H4 (cell line): Measurements from ENCODE around the gene SEC24C. TPM values are rescaled to one million over a fixed set of nuclear protein-coding genes. Genes with fewer than 3 reads are reported as not detected.
"Not testable (repeated sequence)": the region's sequence is repeated elsewhere in the genome, so short reads cannot be mapped to it uniquely, and the experiment has no call there.

Source experiments
- DNase-seq: peaks from one replicate; pipeline ENCODE4 v3.0.0-alpha.2; 2015; ENCODE audit warnings: low spot score
- total RNA-seq: library from RNA; depleted of rRNA; stranded (reverse); fragments of >200 nt; shearing (Covaris generic); gene quantifications from 2 replicates; pipeline ENCODE4 v1.2.3, GENCODE V29; 2014

SEC24C gene
- total RNA-seq, 1 experiment from 2014 or later, result 56.8 TPM

DNA sequence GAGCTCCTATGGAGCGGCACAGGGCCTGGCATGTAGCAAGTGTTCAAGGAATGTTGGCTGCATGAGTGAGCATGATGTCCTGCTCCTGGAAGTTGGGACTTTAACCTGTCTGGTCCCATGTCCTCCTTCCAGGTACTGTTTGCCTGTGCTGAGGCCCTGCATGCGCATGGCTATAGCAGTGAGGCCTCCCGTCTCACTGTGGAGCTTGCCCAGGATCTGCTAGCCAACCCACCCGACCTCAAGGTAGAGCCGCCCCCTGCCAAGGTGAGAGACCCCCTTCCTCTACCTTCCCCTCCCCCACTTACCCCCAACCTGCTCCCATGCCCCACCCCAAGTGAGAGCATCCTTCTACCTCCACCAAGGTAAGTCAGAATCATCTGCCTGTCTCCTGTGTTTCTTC lies 49.3 kb downstream of the SEC24C start:
- DNase-seq, result no peak

DNA sequence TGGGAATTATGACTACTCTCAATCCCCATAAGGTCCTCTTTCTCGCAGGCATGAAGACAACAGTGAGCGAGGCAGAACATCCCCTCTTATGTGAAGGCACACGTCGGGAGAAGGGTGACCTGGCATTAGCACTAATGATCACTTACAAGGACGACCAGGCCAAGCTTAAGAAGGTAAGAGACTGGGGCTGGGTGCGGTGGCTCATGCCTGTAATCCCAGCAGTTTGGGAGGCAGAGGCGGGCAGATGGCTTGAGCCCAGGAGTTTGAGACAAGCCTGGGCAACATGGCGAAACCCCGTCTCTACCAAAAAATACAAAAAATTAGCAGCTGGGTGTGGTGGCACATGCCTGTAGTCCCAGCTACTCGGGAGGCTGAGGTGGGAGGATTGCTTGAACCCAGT lies 51.3 kb downstream of the SEC24C start:
- not testable (repeated sequence) for DNase-seq

DNA sequence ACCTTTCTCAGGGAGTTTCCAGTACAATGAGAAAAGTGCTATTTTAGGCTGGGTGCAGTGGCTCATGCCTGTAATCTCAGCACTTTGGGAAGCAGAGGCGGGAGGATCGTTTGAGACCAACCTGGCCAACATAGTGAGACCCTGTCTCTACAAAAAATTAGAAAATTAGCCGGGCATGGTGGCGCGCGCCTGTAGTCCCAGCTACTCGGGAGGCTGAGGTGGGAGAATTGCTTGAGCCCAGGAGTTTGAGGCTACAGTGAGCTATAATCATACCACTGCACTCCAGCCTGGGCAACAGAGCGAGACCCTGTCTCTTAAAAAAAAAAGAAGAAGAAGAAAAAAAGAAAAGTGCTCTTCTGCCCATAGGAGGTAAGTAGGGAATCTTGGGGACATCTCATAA lies 51.9 kb downstream of the SEC24C start:
- not testable (repeated sequence) for DNase-seq

DNA sequence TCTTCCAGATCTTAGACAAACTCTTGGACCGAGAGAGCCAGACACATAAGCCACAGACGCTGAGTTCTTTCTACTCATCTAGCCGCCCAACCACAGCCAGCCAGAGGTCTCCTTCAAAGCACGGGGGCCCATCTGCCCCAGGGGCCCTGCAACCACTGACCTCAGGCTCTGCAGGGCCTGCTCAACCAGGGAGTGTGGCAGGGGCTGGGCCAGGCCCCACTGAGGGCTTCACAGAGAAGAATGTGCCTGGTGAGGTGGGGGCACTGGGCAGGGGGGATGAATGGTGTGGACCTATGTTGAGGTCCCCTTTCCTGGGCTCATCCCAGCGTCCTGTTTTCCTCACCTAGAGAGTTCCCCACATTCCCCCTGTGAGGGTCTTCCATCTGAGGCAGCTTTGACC lies 52.6 kb downstream of the SEC24C start:
- DNase-seq, result no peak

DNA sequence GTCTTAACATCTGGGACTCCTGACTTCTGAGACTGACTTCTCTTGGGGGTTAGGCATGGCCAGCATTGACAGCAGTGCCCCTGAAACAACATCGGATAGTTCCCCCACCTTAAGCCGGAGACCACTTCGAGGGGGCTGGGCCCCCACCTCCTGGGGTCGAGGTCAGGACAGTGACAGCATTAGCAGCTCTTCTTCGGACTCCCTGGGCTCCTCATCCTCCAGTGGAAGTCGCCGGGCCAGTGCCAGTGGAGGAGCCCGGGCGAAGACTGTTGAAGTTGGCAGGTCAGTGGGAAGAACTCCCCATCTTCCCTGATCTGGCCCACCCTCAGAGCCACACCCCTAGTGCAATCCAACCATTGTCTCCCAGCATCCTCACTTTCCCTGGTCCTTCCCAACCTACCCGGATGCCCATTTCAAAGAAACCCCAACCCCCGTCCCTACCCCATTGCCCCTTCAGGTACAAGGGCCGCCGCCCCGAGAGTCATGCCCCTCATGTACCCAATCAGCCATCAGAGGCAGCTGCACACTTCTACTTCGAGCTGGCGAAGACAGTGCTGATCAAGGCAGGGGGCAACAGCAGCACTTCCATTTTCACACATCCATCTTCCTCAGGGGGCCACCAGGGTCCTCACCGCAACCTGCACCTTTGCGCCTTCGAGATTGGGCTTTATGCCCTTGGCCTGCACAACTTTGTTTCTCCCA lies 53.3 kb downstream of the SEC24C start:
- DNase-seq, result no peak

DNA sequence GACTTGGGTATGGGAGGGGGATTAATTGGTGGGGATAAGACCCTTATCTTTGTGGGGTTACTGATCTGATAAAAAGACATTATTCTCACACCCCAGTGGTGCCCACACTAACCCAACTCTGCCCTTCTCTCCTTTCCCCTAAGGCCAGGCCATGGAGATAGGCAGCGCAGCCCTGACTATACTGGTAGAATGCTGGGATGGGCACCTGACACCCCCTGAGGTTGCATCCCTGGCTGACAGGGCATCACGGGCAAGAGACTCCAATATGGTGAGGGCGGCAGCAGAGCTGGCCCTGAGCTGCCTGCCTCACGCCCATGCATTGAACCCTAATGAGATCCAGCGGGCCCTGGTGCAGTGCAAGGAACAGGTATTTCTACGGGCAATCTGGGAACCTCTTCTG lies 53.9 kb downstream of the SEC24C start:
- DNase-seq, result no peak

DNA sequence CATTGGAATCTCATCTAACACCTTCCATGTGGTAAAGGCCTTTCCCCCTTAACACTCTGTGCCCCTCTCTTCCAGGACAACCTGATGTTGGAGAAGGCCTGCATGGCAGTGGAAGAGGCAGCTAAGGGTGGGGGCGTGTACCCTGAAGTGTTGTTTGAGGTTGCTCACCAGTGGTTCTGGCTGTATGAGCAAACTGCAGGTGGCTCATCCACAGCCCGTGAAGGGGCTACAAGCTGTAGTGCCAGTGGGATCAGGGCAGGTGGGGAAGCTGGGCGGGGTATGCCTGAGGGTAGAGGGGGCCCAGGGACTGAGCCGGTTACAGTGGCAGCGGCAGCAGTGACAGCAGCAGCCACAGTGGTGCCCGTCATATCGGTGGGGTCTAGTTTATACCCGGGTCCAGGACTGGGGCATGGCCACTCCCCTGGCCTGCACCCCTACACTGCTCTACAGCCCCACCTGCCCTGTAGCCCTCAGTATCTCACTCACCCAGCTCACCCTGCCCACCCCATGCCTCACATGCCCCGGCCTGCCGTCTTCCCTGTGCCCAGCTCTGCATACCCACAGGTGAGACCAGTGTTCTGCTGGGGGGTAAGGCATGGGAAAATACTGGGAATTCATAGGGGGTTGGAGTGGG lies 54.9 kb downstream of the SEC24C start:
- DNase-seq, result no peak

DNA sequence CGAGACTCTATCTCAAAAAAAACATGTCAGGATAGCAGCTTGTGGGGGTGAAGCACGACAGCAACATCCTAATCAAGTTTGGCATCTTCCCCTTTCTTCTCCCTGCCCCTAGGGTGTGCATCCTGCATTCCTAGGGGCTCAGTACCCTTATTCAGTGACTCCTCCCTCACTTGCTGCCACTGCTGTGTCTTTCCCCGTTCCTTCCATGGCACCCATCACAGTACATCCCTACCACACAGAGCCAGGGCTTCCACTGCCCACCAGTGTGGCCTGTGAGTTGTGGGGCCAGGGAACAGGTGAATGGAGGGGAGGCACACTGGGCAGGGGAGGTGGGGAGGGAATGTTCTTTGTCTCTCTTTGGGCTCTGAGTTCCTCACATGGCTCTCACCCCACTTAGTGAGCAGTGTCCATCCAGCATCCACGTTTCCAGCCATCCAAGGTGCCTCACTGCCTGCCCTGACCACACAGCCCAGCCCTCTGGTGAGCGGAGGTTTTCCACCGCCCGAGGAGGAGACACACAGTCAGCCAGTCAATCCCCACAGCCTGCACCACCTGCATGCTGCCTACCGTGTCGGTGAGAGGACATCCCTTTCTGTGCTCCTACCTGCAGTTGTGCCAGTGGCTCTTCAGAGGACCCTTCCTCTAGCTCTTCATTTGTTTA lies 55.9 kb downstream of the SEC24C start:
- no peak for DNase-seq

DNA sequence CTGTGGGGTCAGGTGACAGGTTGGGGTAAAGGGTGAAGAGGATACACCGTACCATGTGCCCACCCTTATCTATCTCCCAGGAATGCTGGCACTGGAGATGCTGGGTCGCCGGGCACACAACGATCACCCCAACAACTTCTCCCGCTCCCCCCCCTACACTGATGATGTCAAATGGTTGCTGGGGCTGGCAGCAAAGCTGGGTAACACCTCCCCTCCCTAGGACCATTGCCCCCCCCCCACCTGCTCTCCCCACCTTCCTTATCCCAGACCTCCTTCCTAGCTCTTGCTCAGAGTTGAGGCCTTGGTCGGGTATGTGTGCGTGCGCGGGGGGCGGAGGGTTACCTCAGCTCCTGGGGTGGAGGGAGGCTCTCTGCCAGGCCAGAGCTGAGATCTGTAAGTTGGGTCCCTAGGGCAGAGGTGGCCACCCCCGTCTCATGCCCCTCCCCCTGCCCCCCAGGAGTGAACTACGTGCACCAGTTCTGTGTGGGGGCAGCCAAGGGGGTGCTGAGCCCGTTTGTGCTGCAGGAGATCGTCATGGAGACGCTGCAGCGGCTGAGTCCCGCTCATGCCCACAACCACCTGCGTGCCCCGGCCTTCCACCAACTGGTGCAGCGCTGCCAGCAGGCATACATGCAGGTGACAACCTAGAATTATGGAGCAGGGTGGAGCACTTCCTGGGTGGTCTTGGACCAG lies 56.5 kb downstream of the SEC24C start:
- DNase-seq, result no peak

DNA sequence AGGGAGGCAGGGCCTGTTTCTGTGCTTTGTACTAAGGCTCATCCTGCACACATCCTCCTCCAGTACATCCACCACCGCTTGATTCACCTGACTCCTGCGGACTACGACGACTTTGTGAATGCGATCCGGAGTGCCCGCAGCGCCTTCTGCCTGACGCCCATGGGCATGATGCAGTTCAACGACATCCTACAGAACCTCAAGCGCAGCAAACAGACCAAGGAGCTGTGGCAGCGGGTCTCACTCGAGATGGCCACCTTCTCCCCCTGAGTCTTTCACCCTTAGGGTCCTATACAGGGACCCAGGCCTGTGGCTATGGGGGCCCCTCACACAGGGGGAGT lies 57.0 kb downstream of the SEC24C start:
- DNase-seq, result no peak

DNA sequence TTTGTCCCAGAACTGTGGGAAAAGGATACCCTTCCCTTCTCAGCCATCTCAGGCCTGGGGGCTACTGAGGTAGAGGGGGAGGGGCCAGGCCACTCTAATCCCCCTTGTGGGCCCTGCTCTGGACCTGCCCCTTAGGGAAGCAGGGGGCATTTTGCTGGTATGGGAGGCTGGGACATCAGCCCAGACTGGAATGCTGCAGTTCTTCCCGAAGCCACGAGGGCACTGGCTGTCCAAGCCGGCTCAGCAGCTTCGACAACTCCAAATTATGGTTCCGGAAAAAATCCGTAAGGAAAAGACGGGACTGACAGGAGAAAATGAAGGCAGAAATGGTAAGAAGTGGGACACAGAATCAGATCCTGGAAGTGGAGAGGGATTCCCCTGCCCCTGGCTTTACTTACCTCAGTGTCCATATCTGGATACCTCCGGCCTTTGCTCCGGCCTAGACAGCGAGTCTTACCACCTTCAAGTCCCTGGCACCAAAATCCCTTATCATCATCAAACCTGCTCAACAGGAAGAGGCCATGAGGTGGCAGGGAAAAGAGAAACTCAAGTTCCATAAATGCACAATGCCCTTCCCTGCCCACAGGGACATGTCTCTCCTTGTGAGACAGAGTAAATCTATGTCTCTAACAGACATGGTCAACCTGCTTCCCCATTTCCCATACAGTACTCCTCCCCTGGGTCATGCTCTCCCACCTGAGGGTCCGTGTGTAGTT lies 58.3 kb downstream of the SEC24C start:
- no peak for DNase-seq

DNA sequence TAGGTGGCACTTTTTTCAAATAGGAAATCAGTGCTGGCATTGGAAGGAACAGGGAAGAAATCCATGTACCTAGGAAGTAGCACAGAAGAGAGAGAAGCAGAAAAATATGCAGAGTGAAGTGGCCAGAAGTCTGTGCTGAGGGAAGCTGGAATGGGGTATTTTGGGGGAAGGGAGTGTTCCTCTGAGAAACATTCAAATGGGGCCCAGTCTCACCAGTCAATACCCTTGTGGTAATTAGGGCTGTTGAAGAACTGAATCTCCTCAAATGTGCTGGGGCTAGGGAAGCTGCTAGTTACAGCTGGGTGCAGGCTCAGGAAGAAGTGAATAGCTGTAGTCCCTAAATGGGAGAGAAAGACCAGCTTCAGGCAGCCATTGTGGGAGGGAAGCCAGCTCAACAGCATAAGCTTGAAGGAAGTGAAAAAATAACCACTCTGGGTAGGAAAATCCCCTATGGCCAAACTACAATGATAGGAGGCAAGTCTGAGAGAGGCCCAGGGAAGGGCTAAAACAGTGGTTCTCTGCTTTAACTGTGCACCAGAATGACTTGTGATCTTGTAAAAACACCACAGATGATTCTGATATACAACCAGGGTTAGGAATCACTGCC lies 59.6 kb downstream of the SEC24C start:
- DNase-seq, result no peak

DNA sequence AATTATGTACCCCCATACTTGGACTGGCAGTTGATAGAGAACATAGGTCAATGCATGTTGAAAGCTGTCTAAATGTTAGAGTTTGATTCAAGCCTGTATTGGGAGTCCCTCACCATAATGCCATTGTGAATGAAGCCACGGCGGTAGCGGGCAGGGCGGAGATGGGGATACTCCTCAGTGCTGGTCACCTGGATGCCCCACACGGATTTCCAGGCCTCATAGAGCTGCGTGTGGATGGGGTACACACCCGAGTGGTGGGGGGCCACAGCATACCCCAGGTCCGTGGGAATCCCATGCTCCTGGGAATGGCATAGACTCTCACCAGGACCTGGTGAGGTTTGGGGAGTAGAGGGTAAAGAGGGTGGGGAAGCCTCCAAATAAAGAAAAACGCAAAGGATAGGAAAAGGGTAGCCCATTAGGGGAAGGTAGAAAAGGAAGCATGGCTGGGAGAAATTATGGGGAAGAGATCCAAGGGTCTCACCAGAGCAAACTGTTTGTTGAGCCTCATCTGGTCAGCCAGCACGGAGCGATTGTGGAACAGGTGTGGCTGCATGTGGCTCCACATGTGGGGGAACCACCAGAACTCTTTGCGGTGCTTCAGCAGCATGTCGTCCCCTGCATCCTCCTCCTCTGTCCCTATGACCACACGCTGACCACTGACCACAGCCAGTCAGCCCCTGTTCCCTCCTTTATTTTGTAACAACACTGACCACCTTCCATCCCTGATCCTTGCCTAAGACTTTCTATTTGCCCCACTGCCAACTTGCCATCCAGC lies 62.2 kb downstream of the SEC24C start:
- no peak for DNase-seq

DNA sequence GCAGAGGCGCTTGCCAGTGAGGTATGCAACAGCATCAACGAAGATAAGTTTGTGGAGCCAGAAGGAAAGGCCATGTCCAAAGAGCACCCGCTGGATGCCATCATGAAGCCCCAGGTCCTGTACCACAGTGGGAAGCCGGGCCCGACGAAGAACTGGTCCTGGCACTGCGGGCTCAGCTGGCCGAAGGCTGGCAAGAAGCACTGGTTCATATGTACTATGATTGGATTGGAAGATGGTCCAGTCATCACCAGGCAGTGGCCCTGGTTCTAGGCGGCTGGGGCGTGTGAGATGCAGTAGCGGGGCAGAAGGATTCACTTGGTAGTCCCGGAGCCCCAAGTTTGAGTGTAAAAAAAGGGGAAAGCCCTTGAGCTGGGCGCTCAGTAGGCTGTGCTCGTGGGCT lies 63.3 kb downstream of the SEC24C start:
- DNase-seq, result no peak

DNA sequence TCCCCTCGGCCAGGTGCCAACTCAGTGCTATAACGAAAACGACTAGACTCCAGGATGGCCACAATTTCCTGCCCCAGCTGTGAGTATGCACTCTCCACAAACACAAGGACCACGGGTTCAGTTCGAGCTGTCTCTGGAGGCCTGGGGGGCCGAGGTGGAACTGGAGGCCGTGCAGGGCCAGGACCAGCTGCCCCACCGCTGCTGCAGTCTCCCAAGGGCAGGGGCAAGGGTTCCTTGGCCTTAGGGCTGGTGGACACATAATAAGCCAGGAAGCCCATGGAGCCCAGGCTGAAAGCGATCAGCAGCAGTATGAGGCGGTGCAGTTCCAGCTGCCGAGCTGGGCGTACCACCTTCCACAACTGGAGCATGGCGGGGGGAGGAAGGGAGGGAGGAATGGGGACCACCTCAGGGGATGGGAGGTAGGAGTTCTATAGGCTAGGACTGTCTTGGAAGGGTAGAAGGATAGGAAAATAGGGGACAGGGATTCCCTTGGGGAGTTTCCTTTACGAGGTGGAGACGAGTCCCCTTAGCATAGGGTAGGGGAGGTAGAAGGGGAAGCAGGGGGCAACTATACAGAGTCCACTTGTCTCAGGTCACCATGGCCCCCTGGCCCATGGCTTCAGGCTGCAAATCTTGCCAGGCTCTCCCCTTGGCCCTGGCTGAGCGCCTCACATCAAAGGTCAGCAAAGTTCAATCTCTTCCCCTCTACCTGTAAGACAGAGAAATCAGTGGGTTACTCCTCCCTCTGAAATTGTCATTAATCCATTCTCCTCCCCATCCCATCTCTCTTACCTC lies 64.0 kb downstream of the SEC24C start:
- DNase-seq, result no peak

DNA sequence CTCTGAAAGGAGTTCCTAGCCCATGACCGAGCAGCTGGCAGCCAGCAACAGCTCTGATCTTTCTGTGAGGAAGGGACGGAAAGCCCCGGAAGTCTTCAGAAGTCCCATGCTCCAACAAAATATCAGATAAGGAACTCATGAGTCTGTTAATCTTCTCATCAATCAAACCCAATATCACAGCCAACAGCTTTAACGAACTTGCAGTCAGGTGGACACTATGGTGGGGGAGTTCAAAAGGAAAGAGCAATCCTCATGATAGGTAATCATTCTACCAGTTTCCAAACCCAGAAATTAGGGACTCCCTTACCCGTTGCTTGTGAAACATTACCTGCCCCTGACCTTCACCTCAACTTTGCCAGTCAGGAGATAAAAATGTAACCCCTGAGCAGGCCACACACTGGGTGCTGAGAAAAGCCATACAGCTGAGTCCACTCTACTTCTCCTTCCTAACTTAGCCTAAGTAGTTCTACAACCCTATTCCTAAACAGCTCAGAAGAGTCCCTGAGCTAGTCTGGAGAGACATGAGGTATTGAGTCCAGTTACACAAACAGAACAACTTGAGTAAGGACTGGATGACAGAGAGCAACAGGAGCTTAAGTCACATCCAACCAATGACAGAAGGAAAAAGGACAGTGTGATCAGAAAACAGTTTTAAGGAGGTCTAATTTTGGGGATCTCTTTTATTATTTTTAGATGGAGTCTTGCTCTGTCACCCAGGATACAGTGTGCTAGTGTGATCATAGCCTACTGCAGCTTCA lies 65.1 kb downstream of the SEC24C start:
- no peak for DNase-seq

DNA sequence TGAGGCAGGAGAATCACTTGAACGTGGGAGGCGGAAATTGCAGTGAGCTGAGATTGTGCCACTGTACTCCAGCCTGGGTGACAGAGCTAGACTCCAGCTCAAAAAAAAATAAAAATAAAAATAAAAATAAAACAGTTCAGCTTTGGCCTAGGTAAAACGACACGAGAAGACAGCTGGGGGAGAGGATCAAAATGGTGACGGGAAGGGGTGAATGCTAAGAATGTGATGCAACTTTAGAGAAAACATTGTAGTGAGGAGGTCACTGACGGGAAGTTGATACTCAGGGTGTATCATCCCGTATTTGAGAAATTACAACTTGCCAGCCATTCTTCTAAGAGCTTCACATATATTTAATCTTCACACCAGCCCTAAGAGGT lies 66.2 kb downstream of the SEC24C start:
- DNase-seq, result no peak

DNA sequence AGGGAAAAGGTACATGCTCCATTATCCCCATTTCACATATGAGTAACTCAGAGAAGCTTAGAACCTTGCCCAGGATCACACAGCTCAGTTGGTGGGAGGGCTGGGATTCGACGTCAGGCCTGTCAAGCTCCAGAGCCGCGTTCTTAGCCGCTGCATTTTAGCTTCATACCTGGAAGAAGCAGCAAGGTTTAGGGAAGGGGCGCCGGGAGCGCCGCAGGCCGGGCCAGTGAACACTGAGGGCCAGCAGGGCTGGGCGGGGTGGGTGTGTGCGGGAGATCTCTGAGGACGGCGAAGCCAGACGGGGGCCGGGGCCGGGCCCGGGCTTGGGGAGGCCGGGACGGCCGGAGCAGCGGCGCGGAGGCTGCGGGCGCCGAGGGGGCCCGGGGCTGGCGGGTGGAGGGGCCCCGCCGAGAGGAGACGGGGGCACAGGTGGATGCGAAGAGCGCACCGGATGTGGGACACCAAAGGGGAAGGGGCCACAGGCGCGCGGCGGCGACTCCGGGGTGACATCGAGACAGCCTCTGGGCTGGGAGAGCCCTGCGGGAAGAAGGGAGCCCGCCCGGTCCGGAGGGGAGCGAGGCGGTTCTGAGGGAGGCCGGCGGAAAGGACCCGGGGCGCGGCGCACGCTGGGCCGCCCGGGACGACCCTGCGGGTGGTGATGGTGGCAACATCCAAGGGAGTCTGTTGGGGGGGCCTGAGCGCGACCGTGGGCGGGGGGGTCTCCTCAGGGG lies 66.7 kb downstream of the SEC24C start:
- DNase-seq, result no peak

DNA sequence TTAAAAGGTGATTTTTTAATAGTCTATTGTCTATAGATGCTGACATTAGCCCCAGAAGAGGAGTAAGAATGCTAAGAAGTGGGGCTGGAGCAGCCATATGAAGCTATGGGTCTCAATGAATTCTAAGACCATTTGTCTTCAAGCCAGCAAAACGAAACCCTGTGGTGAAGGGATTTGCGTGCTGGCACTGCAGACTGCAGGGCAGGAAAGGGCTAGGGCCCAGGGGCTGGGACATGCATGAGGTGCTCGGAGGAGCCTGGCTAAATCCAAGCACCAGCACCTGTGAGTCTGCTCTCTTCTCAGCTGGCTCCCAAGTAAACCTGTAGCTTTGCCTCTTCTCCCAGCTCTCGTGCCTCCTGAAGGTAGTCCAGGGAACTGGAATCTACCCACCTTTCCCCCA lies 68.5 kb downstream of the SEC24C start:
- no peak for DNase-seq
